ENCODE results near the gene SPDEF.

DNA sequence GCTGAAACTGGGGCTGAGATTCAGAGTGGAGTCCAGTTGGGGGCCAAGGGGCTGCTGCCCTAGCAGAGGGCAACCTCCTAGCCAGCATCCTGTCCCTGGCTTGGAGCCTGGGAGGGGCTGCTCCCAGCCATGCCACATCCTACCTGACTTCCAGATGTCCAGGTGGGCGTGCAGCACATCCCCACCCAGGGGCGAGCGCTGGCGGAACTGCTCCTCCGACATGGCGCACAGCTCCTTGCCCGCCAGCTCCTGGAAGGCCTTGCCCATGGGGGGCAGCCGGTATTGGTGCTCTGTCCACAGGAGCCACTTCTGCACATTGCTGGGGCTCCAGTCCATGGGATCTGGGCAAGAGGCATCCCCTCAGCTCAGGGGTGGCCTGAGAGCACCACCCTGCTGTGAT is 15.3 kb downstream of the SPDEF start:
- TF ChIP-seq CTCF (conservative IDR thresholded peaks at IDR 0.05; ENCODE audit: low read depth in 2 of 2) (no peak), EZH2phosphoT487 (IDR thresholded peaks at IDR 0.05; ENCODE audit: unreplicated experiment) (no peak)
